GM18861 (cell line): ENCODE data around the gene TBC1D4.
A peak's percentile ranks its signal among the peaks of the same experiment; 100 is the strongest.

Experiments
- ATAC-seq: cut with Tn5 transposase; IDR thresholded peaks from one replicate; pipeline ENCODE4 v1.9.1; 2021; ENCODE audit not compliant: unreplicated experiment

The TBC1D4 gene, protein sequence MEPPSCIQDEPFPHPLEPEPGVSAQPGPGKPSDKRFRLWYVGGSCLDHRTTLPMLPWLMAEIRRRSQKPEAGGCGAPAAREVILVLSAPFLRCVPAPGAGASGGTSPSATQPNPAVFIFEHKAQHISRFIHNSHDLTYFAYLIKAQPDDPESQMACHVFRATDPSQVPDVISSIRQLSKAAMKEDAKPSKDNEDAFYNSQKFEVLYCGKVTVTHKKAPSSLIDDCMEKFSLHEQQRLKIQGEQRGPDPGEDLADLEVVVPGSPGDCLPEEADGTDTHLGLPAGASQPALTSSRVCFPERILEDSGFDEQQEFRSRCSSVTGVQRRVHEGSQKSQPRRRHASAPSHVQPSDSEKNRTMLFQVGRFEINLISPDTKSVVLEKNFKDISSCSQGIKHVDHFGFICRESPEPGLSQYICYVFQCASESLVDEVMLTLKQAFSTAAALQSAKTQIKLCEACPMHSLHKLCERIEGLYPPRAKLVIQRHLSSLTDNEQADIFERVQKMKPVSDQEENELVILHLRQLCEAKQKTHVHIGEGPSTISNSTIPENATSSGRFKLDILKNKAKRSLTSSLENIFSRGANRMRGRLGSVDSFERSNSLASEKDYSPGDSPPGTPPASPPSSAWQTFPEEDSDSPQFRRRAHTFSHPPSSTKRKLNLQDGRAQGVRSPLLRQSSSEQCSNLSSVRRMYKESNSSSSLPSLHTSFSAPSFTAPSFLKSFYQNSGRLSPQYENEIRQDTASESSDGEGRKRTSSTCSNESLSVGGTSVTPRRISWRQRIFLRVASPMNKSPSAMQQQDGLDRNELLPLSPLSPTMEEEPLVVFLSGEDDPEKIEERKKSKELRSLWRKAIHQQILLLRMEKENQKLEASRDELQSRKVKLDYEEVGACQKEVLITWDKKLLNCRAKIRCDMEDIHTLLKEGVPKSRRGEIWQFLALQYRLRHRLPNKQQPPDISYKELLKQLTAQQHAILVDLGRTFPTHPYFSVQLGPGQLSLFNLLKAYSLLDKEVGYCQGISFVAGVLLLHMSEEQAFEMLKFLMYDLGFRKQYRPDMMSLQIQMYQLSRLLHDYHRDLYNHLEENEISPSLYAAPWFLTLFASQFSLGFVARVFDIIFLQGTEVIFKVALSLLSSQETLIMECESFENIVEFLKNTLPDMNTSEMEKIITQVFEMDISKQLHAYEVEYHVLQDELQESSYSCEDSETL (N-terminal part only)

DNA sequence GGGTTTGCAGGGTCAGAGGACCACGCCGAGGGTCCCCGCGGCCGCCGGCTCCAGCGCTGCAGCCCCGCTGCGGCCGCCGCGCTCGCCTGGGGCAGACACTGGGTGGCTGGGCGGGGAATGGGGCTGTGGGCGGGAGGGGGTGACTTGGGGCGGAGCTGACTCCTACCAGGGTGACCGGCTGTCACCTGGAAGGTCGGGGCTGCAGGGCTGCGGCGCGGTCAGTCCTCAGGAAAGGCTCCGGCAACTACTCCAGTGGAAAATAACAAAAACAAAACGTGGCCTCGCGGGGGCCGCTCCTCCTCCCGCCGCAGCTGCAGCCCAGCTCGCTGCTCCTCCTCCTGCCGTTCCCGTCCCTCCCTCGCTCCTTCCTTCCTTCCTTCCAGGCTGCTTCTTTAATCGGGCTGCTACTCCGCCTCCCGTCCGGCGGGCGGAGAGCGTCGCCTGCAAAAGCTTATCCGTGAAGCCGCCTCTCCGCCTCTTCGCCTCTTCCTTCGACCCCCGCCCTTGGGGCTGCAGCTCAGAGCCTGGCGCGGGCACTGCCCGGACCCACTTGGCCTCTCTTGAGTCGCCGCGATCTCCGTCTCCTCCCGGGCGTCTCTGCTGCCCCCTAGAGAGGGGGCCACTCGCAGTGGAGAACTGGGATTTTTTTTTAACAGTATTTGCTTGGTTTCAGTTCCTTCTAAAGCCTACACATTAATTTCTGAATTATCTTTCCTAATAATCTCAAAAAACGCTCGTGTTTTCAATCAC, at the start of gene TBC1D4:
Gene TBC1D4 (minus strand): TSS at position 100 of the 750 bp plus-strand sequence. CDS start 402 bp downstream, outside the sequence.
- peak; percentile 67 for ATAC-seq

DNA sequence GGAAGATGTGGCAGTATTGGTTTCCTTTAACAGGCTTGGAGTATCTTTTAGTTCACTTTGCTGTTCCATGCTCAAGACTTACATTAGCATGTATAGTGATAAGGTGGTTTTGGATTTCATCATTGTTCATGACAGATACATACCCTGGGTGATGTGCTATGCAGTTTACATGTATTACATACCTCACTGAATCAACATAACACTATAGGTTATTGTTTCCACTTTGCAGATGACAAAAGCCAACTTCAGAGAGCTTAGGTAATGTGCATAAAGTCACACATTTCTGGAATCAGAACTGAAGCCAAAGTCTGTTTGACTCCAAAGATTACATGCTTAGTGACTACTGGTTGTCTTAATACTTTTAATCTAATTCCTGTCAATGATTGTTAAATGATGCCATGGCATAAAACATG, 48.6 kb upstream of the TBC1D4 start:
- ATAC-seq: no peak

DNA sequence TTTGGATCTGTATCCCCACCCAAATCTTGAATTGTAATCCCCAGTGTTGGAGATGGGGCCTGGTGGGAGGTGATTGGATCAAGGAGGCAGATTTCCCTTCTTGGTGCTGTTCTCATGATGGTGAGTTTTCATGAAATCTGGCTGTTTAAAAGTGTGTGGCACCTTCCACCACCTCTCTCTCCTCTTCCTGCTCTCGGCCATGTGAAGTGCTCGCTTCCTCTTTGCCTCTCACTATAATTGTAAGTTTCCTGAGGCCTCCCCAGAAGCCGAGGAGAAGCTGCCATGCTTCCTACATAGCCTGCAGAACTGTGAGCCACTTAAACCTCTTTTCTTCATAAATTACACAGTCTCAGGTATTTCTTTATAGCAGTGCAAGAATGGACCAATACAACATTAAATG, 40.0 kb upstream of the TBC1D4 start:
- ATAC-seq: no peak

DNA sequence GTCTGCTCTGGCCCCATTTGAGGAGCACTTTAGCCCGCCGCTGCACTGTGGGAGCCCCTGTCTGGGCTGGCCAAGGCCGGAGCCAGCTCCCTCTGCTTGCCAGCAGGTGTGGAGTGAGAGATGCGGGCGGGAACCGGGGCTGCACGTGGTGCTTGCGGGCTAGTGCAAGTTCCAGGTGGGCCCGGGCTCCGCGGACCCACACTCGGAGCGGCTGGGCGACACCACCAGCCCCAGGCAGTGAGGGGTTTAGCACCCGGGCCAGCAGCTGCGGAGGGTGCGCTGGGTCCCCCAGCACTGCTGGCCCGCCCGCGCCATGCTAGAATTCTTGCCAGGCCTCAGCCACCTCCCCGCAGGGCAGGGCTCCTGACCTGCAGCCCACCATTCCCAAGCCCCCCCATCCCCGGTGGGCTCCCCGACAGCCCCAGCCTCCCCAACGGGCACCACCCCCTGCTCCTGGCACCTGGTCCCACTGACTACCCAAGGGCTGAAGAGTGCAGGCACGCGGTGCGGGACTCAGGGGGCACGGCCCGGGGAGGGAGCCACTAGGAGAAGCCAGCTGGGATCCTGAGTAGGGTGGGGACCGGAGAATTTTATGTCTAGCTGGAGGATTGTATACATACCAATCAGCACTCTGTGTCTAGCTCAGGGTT, 36.6 kb upstream of the TBC1D4 start:
- ATAC-seq: no peak

DNA sequence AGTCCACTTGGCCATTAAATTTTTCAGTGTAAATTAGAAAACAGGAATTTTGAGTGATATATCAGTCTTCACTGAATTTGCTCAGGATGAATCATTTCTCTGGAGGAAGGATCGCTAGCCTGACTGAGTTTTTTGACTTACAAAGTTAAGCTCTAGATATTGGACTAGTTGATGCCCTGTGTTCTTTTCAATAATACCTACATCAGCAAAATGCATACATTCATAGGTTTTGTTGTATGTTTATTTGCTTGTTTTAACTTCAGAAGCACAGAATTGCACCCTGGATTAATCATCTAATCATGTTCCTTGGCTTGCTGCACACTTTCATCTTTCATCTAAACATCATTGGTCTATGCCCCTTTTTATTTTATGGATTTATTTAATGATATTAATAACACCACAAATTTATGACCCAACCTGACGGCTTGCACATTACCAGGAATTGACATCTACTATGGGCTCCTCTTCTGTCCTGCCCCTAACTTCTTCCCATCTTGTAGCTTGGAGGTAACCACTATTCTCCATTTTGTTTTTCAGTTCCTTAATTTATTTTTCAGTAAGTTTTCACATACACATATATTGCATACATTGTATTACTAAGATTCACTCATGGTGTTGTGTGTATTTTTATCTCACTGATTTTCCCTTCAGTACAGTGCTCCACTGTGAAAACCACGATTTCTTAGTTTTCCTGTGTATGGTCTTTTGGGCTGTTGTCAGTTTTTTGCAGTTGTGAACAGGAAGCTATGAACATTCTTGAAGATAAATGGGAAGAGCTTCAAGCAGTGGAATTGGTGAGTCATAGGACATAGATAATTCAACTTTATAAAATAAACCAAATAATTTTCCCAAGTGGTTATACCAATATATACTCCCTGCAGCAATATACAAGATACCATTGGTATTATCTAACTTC, 32.4 kb upstream of the TBC1D4 start:
- ATAC-seq: no peak

DNA sequence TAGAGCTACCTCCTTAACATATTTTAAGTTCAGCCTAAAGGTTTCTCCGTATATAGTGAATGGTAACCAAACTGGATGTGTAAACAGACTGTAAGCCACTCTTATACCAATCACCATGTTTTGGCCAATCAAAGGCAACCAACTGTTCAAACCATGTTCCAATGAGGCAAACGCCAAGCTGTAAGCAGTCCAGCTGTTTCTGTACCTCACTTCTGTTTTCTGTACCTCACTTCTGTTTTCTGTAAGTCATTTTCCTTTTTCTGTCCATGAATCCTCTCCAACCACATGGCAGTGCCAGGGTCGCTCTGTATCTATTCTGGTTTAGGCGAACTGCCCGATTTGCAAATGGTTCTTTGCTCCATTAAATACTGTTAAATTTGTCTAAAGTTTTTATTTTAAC, 31.3 kb upstream of the TBC1D4 start:
- no peak for ATAC-seq

DNA sequence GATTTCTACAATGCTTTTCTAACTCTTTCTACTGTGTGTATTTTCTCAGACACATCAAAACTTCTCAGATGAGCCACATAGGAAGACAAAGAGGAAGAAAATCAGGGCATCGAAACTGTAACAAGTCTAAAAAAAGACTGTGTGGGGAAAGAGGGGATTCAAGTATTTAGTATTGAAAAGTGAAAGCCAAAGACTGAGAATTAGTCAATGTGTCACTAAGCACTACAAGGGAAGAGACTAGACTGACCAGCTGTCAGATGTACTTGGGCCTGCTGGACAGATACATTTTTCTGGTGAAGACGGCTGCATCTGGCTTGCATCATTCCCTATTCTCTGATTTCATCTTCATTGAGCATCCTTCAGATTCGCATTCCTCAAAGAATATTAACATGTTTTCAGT, 30.3 kb upstream of the TBC1D4 start:
- peak; percentile 96 for ATAC-seq

DNA sequence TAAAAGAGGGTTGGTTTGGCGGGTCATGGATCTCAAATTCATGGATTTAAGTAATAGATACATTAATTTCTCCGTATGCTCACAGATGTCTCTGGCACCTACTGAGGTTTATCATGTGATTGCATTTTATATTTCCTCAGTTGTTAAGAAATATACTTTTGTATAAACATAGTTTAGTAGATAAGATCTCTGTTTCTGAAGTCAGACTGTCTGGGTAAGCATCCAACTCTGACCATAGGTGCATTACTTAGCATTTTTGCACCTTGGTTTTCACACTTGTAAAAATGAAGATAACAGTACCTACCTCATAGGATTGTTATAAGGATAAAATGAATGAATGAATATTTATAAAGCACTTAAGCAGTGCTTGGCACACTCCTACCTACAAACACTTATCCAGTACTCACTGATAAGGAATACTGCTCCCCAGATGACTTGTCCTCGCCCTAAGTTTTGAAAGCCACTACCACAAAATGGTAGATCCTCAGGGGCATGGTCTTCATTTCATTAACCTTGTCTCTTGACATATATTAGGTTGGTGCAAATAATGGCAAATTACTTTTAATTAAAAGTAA, 29.2 kb upstream of the TBC1D4 start:
- no peak for ATAC-seq

DNA sequence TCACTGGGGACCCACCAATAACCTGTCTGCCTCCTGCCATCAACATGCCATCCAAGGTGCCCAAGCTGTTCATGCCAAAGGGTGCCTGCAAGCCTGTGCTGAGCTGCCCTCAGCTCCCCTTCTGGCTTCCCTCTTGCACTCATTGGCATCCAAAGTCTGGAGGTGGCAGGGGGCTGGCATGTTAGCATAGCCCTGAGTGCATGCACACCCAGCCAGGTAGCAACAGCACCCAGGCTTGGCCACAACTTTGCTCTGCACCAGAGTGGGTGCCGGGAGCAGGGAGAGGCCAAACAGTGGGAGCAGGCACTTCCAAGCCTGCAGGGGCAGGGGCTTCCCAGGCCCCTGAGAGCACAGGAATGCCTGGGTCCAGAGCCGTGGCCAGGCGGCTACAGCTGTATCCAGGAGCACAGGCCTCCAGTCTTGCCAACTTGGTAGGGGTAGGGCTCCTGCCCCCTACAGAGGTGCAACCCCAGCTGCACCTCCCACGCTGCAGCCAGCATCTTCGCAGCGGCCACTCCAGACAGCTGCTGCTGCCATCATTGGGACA, 26.1 kb upstream of the TBC1D4 start:
- ATAC-seq: no peak

DNA sequence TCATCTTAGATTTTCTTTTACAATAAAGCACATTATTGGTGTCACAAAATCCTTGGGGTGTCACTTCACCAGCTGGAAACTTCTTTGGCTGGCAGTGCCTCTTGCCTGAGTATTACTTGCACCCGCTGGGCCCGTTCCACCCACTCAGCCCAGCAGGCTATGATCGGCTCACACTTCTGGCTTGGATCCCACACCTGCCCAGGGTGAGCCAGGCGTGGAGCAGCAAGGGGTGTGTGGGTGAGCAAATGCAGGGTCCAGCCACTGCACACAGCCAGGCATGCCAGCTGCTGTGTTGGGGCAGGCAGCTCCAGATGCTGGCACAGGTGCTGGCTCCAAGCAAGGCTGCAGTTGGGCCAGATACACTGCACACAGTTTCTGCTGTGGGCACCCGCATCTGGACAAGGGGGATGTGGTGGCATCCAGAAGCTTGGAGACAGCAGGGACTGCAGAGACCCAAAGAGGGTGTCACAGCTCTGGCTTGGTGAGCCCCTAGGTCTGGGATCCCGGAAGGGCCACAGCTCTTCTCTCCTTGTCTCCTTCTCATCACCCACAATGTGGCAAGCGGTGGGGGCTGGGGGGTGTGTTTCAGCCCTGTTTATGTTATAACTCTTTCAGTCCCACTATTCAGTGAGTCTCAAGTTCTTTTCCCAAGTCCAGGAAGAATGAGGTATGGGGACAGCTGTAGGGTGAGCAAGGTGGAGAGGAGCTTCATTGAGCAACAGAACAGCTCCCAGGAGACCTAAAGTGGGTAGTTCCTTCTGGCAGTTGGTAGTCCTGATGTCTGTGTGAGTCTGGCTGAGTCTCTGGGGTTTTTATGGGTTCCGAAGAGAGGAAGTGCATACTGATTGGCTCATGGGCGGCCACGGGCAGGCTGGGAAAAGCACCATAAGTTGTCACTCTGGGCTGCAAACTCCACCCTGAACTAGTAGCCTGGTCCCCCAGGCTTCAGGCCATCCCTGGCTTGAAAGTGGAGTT, 25.3 kb upstream of the TBC1D4 start:
- no peak for ATAC-seq

DNA sequence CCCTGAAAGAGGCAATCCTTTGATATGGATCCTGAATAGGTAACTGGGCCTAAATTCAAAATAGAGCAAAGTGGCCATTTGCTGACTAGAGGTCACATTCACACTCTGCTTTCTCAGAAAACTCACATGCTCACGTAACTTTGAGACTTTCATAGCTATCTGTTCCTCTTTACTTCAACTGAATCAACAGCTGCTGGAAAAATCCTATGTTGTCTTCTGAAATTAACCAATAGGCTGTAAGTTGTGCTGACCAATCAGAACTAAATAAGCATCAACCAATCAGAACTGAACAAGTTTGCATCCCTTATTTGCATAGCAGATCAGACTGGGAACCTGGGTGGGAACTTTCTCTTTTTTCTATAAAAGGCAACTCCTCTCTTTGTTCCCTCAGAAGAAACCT, 24.0 kb upstream of the TBC1D4 start:
- ATAC-seq: no peak

DNA sequence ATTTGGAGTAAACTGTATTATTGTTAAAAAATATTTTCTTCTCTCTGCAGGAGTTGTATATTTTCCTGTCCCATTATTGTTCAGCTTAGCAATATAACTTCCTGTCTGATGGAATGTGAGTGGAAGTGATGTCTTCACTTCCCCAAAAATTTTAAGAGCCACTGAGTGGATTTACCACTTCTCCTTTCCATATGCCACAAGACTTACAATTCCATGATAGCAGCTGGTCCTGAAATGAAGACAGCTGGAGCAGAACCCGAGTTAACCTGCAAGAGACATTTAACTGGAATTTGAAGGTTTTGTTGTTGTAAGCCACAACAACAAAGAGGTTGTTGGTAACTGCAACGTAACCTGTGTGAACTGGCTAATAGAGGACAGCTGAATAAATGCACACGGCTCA, 23.4 kb upstream of the TBC1D4 start:
- ATAC-seq: no peak

DNA sequence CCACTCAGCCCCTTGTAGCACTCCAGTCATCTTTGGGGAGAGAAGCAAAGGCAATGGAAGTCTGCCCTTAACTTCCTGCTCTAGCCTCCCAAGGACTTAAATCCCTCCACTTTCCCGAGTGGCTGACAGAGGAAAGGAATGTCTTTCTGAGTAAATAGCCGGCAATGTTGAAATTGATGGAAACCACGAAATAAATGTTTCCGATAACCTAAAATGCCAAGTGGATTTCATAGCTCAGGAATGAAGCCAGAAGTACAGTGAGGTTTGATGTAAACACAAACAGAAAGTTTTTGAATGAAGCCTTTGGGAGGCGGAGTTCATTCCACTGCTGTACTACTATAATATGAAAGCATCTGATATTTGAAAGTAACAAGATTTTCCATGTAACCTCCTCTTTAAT, 14.0 kb upstream of the TBC1D4 start:
- no peak for ATAC-seq

DNA sequence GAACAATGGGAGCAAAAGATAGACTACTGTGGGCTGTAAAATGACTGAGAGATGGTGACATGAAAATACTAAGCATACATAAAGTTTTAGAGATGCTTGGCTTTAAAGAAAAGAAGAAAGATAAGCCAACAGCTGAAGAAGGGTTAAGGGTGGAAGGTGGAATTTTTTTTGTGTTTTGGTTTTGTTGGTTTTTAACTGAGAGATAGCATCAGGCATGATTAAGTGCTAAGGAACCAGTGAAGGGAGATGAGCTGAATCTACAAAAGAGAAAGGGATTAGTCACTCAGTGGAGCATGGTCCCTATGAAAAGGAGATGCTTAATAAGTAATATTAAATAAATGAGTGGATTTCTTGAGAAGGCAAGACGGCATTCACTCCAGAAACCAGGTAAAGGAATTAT, 12.5 kb upstream of the TBC1D4 start:
- no peak for ATAC-seq

DNA sequence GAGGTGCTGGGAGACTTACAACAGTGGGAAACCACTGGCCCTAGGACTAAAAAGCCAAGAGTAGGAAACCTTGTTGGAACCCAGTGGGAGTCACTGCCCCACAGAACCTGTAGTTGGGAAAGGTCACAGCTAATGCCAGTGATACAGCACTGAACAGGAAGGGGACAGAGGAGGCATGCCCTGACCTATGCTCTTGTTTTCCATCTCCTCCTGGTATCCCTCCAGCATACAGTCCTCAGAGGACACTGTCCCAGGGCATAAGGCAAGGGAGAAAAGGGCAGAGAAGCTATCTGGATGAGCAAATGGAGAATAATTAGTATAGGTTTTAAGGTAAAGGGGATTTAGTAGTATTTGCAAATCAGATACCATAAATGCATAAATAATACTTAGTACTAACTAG, 11.2 kb upstream of the TBC1D4 start:
- ATAC-seq: no peak

DNA sequence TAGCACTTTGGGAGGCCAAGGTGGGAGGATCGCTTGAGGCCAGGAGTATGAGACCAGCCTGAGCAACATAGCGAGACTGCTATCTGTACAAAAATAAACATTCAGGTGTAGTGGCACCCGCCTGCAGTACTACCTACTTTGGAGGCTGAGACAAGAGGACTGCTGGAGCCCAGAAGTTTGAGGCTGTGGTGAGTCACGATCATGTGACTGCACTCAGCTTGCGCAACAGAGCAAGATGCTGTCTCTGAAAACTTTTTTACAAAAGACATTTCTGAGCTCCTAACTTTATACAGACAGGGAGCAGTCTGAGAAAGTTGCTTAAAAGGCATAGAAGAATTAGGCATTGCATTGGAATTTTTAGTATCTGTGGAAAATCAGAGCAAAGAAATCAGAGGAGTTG, 10.4 kb upstream of the TBC1D4 start:
- no peak for ATAC-seq

DNA sequence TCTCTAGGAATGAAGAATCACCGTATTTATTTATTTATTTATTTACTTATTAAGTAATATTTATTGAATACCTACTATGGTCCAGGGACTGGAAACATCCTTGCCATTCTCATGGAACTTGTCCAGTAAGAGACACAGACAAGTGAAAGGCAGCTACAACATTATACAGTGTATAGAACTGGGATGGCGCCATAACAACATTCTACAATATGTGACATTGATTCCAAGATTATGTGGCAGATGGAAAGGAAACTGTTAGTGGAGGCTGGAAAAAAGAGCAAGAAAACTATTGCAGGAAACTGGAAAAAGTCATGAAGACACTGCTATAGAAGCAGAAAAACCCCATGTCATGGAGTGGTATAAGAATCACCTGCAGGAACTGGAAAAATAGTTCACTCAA, 9.4 kb upstream of the TBC1D4 start:
- no peak for ATAC-seq
